ENCODE data around the gene ZNF598. TPM values are rescaled to one million over a fixed set of nuclear protein-coding genes. Genes with fewer than 3 reads are reported as not detected.

ZNF598 gene
- total RNA-seq, 1 donor from 2014 or later, result 83.3 TPM

DNA sequence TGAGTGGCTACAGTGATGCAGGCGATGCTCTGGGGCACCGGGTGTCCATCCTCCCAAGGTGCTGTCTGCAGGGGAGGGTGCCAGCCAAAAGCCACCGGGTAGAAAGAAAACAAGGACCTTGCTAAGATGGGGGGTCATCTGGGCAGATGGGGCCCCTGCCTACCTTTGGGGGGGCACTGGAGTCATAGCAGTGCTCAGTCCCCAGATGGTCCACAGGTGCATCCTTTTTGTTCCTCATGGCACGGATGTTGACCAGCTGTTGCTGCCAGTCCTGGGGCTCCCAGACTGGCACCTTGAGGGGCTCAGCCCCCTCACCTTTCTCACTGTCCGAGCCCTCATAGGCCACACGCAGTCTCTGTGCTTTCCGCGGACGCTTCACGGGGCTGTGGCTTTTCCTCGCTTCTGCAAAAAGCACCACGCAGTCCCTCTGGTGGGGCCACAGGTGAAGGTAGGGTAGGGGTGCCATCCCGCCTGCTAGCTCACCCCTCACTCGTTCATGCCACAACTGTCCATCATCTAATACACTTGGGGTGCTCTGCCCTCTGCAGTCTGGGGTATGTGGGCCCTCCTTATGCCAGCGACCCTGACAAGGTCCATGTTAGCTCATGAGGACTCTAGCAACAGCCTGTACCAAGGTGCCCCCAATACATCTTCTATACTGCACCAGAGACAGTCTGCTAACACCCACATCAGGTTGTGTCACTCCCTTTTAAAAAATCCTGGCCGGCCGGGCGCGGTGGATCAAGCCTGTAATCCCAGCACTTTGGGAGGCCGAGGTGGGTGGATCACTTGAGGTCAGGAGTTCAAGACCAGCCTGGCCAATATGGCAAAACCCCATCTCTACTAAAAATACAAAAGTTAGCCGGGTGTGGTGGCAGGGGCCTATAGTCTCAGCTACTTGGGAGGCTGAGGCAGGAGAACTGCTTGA lies 36.6 kb upstream of the ZNF598 start:
- DNase-seq (ENCODE audit: low spot score), result no peak
- H3K9me3 Mint-ChIP-seq, result no peaks in the 10 kb centered on the region
- H3K27ac Mint-ChIP-seq, result no peak overlapping the region
- H3K36me3 Mint-ChIP-seq (ENCODE audit: low read depth), result peaks cover 9% of the 10 kb centered on the region
- H3K27me3 Mint-ChIP-seq (ENCODE audit: low read depth), result no peaks in the 10 kb centered on the region
- peak overlapping the region; percentile 94 for H3K4me3 Mint-ChIP-seq (ENCODE audit: low read depth)
- peaks cover 10% of the 10 kb centered on the region for H3K4me1 Mint-ChIP-seq (ENCODE audit: low read depth)
- intact Hi-C loops (cut with micrococcal nuclease), result loop anchor here (5.0 kb wide), 1 partner anchor 39 kb away; the partner anchor contains the start of gene ZNF598

DNA sequence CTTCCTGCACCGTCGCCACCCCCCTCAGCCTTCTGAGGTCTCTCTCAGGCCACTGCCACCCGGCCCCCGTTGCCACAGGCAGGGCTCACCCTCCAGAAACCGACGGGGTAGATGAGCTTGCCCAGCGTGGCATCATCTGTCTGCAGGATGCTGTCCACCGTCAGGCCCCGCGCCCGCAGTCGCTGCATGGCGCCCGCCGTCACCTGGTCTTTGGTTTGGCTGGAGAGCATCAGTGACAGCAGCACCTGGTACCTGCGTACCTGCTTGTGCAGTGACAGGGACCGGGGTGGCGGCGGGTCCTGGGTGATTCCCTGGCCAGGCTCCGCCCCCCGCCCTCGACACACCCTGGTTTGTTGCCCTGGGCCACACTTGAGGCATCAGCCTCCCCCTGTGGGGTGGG lies 34.9 kb upstream of the ZNF598 start:
- intact Hi-C loops (cut with micrococcal nuclease), result no loop called here
- no peaks in the 10 kb centered on the region for H3K9me3 Mint-ChIP-seq
- no peak for DNase-seq (ENCODE audit: low spot score)
- H3K4me1 Mint-ChIP-seq (ENCODE audit: low read depth), result peaks cover 10% of the 10 kb centered on the region
- H3K36me3 Mint-ChIP-seq (ENCODE audit: low read depth), result peaks cover 4% of the 10 kb centered on the region
- no peak overlapping the region for H3K27ac Mint-ChIP-seq
- H3K4me3 Mint-ChIP-seq (ENCODE audit: low read depth), result no peak overlapping the region
- H3K27me3 Mint-ChIP-seq (ENCODE audit: low read depth), result no peaks in the 10 kb centered on the region

DNA sequence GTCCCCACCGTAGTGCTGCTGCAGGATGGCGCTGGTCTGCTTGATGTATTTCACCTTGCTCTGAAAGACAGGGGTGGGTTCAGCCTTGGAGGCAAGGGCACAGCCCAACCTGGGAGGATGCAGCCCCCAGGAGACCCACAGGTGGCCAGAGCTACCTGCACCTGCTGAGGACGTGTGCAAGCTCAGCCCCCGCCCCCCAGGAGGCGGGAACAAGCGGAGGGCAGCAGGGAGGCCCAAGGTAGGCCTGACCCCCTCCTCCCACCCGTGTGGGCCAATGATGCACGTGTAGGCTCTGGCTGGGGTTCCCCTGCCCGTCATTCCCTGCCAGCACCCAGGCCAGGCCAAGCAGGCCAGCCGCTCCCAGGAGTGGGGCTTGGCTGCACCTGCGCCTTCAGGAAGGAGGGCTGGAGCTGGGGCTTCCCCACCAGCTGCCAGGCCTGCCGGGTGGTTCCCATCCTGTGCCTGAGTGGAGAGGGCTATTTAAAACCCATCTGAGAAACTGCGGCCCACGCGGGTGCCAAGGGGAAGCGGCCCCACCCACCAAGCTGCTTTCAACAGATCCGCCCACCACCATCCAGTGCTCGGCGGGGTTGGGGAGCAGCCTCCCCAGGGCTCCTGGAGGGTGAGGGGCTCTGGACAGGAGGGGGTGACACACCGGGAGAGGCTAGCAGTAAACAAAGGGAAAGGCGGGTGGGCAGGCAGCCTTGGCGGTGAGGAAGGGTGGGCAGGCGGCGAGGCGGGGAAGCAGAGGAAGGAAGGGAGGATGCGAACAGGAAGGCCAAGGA lies 34.2 kb upstream of the ZNF598 start:
- H3K27ac Mint-ChIP-seq, result no peak overlapping the region
- H3K36me3 Mint-ChIP-seq (ENCODE audit: low read depth), result peaks cover 4% of the 10 kb centered on the region
- no peak overlapping the region for H3K4me3 Mint-ChIP-seq (ENCODE audit: low read depth)
- no peak for DNase-seq (ENCODE audit: low spot score)
- H3K4me1 Mint-ChIP-seq (ENCODE audit: low read depth), result peaks cover 10% of the 10 kb centered on the region
- H3K9me3 Mint-ChIP-seq, result no peaks in the 10 kb centered on the region
- no peaks in the 10 kb centered on the region for H3K27me3 Mint-ChIP-seq (ENCODE audit: low read depth)
- intact Hi-C loops (cut with micrococcal nuclease), result no loop called here

DNA sequence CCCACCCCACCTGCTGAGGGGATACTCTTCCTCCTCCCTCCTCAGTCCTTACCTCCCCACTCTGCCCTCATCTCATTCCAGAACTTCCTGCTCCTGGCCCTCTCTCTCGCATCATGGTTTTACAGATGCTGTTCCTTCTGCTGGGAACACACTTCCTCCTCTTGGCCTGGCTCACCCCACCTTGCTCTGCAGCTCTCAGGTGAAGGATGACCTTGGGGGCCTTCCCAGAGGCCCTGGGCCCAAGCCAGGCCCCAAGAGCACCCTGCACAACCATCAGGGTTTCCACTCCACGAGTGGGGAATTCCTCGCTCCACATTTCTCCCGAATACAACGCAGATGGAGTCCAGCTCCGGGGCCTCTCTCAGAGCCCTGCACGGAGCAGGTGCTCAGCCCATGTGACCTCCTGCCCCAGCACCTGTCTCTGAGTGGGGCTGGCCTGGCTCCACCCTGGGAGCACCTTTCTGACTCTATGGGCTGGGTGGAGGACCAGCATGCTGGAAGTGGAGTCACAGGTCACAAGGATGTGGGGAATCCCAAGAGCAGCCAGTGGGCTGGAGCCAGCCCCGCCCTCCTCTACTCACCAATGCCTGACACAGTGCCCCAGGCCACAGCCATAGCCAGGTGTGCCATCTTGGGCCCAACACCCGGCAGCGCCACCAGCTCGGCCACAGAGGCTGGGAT lies 33.5 kb upstream of the ZNF598 start:
- intact Hi-C loops (cut with micrococcal nuclease), result no loop called here
- peaks cover 5% of the 10 kb centered on the region for H3K4me1 Mint-ChIP-seq (ENCODE audit: low read depth)
- no peak overlapping the region for H3K27ac Mint-ChIP-seq
- no peaks in the 10 kb centered on the region for H3K9me3 Mint-ChIP-seq
- H3K4me3 Mint-ChIP-seq (ENCODE audit: low read depth), result no peak overlapping the region
- H3K36me3 Mint-ChIP-seq (ENCODE audit: low read depth), result peaks cover 4% of the 10 kb centered on the region
- H3K27me3 Mint-ChIP-seq (ENCODE audit: low read depth), result no peaks in the 10 kb centered on the region
- no peak for DNase-seq (ENCODE audit: low spot score)

DNA sequence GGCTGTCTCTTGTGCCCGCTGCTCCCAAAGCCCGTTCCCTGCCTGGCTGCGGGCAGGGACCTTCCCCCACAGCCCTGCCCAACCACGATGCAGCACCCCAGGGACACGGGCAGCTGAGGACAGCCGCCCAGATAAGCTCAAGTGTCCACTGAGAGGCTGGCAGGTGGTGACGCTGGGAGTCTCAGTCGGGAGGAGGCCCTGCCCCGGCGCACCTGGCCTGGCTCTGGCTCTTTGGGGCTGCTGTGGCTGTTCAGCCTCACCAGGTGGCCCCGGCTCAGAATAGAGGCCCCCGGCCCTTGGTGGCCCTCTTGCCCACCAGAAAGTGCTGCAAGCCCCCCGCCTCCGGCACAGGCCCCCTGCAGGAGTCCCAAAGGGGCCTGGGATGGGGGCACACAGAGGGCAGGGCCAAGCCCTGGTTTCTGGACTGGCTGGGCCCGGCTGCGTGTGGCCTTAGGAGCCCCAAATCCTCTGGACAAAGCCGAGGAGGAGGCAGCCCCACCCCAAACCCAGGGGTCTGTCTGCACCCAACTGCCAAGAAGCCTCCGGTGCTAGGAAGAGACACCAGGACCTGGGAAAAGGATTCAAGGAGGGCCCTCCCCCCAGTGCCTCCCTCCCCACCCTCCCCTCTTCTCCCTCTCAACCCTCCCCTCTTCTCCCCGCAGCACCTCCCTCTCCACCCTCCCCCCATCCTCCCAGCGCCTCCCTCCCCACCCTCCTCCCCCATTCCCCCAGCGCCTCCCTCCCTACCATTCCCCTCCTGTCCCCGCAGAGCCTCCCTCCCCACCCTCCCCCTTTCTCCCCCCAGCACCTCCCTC lies 32.8 kb upstream of the ZNF598 start:
- no peak overlapping the region for H3K27ac Mint-ChIP-seq
- H3K4me1 Mint-ChIP-seq (ENCODE audit: low read depth), result peaks cover 5% of the 10 kb centered on the region
- H3K27me3 Mint-ChIP-seq (ENCODE audit: low read depth), result no peaks in the 10 kb centered on the region
- DNase-seq (ENCODE audit: low spot score), result no peak
- peaks cover 4% of the 10 kb centered on the region for H3K36me3 Mint-ChIP-seq (ENCODE audit: low read depth)
- no peaks in the 10 kb centered on the region for H3K9me3 Mint-ChIP-seq
- intact Hi-C loops (cut with micrococcal nuclease), result no loop called here
- no peak overlapping the region for H3K4me3 Mint-ChIP-seq (ENCODE audit: low read depth)

DNA sequence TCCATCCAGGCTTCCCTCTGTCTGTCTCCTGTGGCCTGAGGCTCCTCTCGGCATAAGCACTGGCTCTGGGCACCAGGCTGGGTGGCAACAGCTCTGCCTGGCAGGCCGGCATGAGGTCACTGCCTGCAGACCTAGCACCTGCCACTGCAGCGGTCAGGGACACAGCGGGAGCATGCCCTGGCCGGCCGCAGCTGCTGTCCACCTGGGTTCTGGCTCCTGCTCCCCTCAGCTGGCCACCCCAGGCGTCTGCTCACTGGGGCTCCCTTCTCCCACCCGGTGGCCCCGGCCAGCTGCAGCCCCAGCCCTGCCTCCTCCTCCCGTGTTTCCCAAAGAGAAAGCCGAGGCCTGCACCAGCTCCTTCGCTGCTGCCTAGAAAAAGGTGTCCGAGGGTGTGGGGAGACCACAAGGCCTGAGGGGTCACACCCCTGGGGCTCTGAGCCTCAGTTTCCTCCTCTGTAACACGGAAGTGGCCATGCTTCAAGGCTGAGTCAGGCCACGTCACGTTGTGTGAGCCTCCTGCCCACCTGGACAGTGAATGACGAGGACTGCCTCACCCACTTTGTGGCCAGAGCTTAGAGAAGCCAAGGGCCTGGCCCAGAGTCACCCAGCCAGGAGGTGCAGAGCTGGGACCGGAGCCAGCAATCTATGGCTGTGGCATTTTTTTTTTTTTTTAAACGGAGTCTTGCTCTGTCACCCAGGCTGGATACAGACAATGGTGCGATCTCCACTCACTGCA lies 31.3 kb upstream of the ZNF598 start:
- Mint-ChIP-seq H3K36me3 (ENCODE audit: low read depth) (peaks cover 4% of the 10 kb centered on the region), H3K27me3 (ENCODE audit: low read depth) (no peaks in the 10 kb centered on the region), H3K9me3 (no peaks in the 10 kb centered on the region), H3K27ac (no peak overlapping the region), H3K4me3 (ENCODE audit: low read depth) (no peak overlapping the region), H3K4me1 (ENCODE audit: low read depth) (no peaks in the 10 kb centered on the region)
- no peak for DNase-seq (ENCODE audit: low spot score)
- intact Hi-C loops (cut with micrococcal nuclease), result no loop called here

DNA sequence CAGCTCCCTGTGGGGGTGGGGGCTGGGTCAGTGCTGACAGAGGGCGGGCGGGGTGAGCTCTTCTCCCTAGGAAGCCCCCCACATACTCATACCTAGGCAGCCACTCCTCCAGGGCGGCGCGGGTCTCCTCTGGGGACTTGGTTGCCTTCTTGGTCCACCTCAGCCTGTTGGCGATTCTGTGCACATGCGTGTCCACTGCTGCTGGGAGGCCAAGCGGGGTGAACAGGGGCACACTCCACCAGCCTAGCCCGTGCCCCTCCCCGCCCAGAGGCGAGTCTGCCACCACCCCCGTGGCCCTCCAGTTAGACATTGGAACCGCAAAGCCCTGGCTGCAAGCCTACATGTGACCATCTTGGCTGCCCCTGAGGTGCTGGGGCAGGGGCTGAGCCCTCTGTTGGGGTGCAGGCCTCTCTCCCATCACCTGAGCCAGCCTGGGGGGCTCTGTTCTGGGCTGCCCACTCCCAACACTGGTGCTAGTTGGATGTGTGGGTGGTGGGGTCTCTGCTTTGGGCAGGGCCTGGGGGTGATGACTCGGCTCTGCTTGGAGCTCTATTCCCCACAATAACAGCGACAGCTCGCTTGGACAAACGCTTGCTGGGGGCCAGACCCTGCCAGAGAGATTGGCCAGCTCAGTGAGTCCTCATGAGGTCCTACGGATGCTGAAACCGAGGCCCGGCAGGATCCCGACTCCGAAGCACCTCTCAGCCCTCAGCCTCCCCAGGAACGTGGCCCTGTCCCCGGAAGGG lies 30.6 kb upstream of the ZNF598 start:
- Mint-ChIP-seq H3K4me3 (ENCODE audit: low read depth) (no peak overlapping the region), H3K36me3 (ENCODE audit: low read depth) (peaks cover 4% of the 10 kb centered on the region), H3K27me3 (ENCODE audit: low read depth) (no peaks in the 10 kb centered on the region), H3K27ac (no peak overlapping the region), H3K9me3 (no peaks in the 10 kb centered on the region), H3K4me1 (ENCODE audit: low read depth) (no peaks in the 10 kb centered on the region)
- intact Hi-C loops (cut with micrococcal nuclease), result no loop called here
- no peak for DNase-seq (ENCODE audit: low spot score)

DNA sequence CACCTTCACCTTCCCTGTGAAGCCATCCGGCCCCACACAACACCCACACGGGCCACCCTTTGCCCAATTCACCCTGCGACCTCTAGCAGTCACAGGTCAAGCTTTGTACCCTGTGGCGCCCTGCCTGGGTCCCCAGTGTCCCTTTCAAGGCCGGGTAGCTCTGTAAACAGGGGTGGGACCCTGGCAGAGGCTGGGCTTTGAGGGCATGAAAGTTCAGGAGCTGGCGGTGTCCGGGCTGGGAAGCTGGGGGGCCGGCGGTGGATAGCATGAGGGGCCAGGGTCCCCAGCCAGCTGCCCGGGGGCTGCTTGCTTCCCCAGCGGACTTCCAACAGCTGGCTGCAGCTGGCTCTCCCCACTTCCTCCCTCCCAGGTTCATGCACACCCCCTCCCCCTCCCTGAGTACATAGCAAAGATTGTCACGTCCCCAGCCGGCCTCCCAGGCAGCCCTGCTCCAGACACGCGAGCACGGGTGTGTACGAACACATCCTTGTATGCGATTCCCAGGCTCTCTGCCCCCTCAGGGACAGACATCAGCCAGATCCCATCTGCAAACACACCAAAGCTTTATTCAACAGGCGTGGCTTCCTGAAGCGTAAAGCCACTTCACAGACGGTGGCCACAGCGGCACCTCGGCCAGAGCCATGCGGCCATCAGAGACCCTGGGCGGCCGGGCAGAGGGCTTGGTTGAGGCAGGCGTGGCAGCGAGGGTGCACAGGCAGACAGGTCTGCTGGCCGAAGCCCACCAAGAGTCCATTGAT lies 29.8 kb upstream of the ZNF598 start:
- H3K9me3 Mint-ChIP-seq, result no peaks in the 10 kb centered on the region
- intact Hi-C loops (cut with micrococcal nuclease), result no loop called here
- H3K36me3 Mint-ChIP-seq (ENCODE audit: low read depth), result peaks cover 4% of the 10 kb centered on the region
- no peak overlapping the region for H3K4me3 Mint-ChIP-seq (ENCODE audit: low read depth)
- no peak overlapping the region for H3K27ac Mint-ChIP-seq
- no peak for DNase-seq (ENCODE audit: low spot score)
- H3K27me3 Mint-ChIP-seq (ENCODE audit: low read depth), result no peaks in the 10 kb centered on the region
- H3K4me1 Mint-ChIP-seq (ENCODE audit: low read depth), result no peaks in the 10 kb centered on the region

DNA sequence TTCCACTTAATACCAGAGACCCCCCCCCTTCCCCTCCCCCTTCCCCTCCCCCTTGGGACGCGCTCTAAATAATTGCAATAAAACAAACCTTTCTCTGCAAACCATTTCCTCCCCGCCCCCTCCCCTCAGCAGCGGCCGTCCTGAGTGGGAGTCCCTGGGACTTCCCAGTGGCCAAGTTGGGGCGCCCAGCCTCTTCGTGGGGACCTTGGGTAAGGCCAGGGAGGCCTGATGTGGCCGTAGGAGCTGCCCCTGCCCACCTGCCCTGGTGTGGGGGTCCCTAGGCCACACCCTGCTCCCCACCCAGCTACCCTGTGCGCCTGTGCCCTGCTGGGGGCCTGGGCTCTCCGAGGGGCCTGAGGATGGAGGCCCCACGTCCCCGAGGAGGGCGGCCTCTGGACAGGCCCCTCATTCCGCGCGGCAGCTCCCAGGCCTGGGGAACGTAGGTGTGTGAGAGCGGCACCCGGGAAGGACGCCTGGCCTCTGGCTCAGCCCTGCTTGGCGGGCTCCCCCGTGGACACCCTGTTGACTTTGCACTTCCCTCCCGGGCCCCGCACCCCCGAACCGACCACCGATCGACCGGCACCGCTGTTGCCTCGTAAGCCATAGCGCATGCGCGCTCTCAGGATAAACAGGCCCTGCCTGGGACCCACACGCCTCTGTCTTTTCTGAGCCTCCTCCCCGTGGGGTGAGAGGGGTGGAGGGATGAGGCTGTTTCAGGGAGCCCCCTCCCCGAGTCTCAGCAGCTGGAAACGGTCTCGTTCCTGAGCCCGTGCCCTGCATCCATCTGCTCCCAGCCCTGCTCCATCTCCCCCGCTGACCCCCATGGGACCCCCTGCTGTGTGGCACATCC lies 29.0 kb upstream of the ZNF598 start:
- no peak for DNase-seq (ENCODE audit: low spot score)
- no peaks in the 10 kb centered on the region for H3K4me1 Mint-ChIP-seq (ENCODE audit: low read depth)
- intact Hi-C loops (cut with micrococcal nuclease), result no loop called here
- H3K36me3 Mint-ChIP-seq (ENCODE audit: low read depth), result peaks cover 4% of the 10 kb centered on the region
- no peak overlapping the region for H3K27ac Mint-ChIP-seq
- no peak overlapping the region for H3K4me3 Mint-ChIP-seq (ENCODE audit: low read depth)
- no peaks in the 10 kb centered on the region for H3K27me3 Mint-ChIP-seq (ENCODE audit: low read depth)
- no peaks in the 10 kb centered on the region for H3K9me3 Mint-ChIP-seq

DNA sequence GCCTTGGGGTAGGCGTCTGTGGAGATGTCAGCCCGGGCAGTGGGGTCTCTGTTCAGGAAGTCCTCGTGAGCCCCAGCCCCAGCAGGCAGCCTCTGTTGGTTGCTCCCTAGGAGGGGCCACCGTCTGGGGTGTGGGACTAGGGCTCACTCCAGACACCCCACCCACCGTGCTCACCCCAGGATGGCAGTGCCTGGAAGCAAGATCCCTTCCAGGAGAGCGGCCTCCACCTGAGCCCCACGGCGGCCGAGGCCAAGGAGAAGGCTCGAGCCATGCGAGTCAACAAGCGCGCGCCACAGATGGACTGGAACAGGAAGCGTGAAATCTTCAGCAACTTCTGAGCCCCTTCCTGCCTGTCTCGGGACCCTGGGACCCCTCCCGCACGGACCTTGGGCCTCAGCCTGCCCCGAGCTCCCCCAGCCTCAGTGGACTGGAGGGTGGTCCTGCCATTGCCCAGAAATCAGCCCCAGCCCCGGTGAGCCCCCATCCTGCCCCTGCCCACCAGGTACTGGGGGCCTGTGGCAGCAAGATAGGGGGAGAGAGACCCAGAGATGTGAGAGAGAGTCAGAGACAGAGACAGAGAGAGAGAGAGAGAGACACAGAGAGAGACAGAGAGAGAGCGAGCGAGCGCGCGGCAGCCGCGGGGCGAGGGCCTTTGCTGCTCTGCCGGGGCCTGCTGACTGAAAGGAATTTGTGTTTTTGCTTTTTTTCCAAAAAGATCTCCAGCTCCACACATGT lies 28.2 kb upstream of the ZNF598 start:
- H3K9me3 Mint-ChIP-seq, result no peaks in the 10 kb centered on the region

More for the DNA sequence above, 28.2 kb upstream of the ZNF598 start:
- intact Hi-C loops (cut with micrococcal nuclease), result no loop called here
- Mint-ChIP-seq H3K4me1 (ENCODE audit: low read depth) (no peaks in the 10 kb centered on the region), H3K27ac (no peak overlapping the region), H3K4me3 (ENCODE audit: low read depth) (no peak overlapping the region), H3K36me3 (ENCODE audit: low read depth) (no peaks in the 10 kb centered on the region), H3K27me3 (ENCODE audit: low read depth) (no peaks in the 10 kb centered on the region)
- DNase-seq (ENCODE audit: low spot score), result no peak
